GM18519 (cell line): ENCODE measurements around the gene FGFR2.

Experiments
- ATAC-seq: cut with Tn5 transposase; IDR thresholded peaks from one replicate; pipeline ENCODE4 v1.9.1; 2021; ENCODE audit warnings: mild to moderate bottlenecking, moderate library complexity; ENCODE audit not compliant: unreplicated experiment, low FRiP score

FGFR2 gene

DNA sequence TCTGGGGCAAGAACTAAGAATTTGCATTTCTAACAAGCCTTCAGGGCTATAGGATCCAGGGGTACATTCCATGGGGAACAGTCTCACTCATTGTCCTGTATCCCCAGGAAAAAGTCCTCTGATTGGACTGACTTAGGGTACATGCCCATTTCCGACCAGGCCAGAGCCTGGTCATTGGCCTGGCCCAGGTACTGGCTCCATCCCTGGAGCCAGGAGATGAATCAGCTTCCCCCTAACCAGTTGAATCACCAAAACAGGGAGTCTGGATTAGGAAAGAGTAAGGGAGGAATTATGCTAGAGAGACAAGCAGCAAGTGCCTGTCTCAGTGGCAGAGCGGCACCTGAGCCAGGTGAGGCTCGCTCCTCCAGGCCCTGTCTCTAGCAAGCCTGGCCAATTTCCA lies 137.5 kb downstream of the FGFR2 start:
- no peak for ATAC-seq

DNA sequence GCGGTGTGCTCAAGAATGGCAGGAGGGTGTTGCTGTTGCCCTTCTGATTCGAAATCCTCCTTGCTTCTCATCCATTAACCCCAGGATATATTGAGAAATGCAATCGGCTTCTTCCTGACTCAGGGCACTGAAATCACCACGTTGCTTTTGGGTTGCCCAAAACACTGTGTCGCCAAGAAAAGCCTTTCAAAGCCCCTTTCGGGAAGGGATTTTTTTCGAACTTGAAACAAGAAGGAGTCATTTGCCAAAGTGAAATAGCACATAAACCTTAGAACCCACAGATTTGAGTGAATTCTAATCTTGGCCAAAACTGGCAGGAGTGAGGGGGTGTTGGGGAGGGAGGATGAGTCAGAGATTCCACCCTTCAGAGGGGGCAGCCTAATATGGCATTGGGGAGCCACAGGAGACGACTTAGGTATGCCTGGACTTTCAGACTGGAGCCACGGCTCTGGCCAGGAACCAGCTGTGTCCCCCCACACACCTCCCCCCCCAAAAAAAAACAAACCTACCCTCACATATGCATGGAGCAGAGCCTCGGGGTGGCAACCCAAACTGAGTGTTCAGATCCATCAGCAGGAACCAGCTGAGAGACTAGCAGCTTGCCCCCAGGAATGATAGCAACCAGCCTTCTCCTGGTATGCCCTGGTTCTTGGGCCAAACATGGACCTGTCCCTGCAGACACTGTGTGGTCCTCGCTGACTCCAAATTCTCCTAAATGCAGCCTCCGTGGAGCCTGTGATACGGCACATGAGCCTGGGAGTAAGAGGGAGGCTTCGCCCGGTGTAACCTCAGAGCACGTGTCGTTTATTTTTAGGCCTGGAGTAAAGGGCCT lies 138.4 kb downstream of the FGFR2 start:
- no peak for ATAC-seq

DNA sequence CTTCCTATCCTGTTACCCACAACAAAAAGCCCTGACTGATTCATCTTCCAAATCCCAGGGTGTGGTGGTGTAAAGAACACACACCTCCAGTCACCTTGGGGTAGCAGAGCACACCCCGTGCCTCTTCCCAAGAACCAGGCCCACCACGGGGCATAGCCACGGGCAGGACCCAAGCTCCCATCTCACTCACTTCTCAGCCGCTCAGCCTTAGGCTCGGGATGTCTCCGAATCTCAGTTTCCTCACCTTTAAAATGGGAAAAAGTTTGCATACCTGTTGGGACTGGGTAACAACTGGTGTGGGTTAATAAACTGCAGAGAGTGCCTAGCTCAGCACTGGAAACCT lies 139.0 kb downstream of the FGFR2 start:
- ATAC-seq = no peak

DNA sequence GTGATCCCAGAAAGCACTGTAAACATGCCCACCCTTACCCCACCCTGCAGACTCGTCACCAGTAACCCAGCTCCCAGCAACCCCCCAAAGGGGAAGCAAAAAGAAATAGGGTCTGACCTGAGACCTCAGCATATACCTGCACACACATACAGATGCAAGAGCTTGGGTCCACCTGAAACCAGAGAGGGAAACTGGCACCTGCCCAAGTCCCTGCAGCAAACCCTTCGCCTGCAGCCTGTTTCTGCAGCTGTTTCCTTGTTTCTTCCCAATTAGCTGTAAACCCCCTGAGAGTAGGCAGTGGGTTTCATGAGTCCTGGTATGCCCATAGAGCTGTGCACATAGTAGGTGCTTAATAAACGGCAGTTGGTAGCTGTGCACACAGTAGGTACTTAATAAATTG lies 140.5 kb downstream of the FGFR2 start:
- no peak for ATAC-seq

DNA sequence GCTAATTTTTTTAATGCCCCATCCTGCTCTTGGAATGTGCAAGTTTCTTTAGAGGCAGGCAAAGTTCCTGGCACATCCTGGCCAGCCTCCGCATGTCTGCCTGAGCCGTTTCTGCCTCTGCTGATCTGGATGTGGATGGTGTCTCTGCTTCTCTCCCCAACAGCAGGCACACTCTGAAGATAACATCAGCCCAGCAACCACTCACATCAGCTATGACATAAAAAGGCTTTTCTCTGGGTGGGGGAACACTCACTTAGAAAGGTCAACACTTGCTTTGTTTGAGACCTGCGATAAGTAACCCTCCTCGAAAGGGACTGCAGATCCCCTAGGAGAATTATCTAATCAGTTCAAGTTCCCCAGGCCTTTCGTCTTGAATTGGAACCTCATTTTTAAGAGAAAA lies 142.9 kb downstream of the FGFR2 start:
- no peak for ATAC-seq

DNA sequence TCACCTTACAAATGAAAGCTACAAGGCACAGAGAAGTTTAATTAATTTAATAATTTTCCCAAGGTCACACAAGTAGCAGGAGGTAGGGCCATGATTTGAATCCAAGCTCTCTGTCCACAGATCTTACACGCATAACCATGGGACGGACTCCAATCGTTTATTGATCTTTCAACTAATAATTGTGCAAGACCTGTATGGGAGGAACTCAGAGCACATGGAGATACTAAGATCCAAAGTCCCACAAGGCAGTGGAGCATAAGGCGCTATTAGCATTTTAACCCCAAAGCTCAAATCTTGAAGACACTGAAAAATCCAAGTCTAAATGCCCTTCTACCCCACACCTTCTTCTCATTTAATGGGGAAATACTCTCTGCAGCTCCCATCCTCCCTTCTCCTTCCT lies 143.5 kb downstream of the FGFR2 start:
- ATAC-seq = no peak

DNA sequence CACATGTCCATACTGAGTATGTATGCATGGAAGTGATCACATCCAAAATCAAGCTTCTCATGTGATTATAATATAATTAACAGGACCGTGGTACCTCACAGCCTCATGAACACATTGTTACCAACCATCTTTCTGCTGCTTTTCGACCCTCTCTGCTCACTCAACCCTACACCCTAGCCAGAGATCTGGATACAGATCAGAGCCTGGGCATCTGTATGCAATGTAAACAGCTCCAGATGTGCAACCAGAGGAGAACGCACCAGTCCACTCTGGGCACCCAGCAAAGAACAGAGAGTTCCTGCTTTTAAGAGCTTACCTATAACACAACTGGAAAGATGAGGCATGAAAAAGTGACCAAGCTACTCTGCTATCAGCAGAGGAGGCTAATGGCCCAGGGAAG lies 145.1 kb downstream of the FGFR2 start:
- ATAC-seq = no peak

DNA sequence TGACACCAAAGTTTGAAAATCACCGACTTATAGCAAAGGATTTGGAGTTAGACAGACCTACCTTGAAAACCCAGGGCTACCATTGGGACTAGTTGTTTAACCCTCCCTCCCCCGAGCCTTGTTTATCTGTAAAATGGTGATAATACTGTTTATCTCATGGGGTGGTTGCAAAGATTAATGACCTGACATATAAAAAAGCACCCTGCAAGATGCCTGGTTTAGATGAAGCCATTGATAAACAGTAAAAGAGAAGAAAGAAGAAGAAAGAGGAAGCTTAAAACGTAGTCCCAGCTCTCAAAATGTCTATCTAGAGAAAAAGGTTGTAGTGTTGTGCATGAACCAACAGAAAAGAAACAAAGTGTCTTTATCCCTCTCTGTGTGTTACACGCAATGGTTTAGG lies 145.7 kb downstream of the FGFR2 start:
- no peak for ATAC-seq

DNA sequence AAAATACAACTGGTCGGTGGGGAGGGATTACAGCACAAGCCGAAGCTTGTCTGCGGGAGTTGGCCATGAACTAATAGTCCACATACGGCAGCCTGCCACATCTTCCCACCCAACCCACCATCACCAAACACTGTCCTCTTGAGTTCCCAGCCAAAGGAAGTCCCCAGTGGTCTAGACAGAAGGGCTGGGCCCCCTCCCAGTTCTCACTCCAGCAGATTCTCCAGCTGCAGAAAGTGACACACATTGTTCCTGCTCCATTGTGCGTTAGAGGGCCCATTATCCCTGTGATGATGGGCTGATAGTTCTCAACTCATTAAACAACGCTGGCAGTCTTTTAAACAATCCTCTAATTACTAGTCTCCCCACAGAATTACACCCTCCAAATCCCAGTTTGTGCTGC lies 148.0 kb downstream of the FGFR2 start:
- no peak for ATAC-seq

DNA sequence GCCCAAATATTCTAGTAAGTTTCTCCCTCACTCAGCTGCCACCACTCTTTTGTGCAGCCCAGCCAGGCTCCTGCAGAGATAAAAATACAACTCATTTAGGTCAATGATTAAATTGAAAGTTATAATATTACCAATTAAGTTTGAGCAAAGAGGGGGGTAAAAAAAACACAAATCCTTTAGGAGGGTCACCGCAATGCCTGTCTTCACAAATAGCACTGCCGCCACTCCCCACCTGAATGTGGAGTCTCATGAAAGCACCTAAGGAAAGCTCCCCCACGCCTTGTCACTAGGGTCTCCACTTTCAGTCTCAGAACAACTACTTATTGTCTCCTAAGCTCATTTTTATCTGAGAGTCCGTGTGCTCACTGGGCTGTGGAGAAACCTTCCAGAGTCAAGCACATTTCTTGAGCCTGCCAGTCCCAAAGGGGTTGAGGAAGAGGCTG lies 148.7 kb downstream of the FGFR2 start:
- ATAC-seq = no peak

DNA sequence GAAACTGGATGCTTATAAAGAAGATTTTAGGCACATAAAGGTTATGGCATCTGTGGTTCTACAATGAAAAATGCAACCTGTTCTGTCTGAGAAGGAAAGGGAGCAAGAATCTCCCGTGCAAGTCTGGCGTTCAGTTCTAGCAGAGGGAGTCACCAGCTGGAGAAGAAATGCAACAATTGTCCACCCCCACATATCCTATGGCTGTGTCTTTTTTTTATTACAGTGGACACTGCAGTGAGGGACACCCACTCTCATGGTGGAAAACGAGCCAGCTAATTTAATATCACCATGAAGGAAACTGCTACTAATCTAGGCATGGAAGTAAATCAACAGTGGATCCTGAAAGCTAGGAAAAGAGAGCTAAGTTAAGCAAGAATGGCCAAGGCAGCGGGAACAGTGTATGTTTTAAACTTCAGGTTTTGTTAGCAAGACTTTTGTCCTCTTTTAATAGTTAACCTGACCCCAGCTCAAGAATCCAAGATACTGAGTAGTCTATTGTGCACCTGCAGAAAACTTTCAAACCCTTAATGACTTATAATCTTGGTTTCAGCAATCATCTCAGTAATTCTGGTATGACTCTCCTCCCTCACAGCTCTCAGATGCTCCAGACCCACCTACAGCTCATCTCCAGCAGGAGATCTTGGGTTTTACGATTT lies 149.3 kb downstream of the FGFR2 start:
- ATAC-seq = no peak

DNA sequence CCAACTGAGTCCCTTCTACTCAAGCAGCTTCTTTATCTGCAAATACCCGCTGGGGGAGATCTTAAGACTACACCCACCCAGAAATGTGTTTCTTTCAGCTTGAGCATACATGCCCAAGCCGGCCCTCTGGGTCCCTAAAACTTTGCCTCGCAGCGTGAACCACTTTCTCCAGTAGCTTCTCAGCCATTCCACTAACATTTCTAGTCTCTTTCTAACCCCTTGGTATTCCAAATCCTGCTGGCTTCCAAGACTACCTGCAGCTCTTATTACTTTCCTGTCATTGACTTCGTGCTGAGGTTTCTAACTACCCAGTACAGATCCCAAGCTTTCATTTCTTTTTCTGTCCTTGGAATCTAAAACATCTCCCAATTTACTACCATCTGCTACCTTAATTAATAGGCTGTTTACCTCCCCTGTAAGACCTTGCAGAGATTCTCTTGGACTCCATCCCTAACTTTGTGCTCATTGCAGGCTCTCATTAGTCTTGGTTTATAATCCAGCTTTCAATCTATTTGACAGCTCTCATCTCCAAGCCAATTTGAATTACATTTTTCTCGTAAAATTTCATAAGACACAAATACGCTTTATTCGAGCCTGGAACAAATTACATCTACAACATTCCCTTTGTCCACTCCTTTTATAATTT lies 153.6 kb downstream of the FGFR2 start:
- no peak for ATAC-seq

DNA sequence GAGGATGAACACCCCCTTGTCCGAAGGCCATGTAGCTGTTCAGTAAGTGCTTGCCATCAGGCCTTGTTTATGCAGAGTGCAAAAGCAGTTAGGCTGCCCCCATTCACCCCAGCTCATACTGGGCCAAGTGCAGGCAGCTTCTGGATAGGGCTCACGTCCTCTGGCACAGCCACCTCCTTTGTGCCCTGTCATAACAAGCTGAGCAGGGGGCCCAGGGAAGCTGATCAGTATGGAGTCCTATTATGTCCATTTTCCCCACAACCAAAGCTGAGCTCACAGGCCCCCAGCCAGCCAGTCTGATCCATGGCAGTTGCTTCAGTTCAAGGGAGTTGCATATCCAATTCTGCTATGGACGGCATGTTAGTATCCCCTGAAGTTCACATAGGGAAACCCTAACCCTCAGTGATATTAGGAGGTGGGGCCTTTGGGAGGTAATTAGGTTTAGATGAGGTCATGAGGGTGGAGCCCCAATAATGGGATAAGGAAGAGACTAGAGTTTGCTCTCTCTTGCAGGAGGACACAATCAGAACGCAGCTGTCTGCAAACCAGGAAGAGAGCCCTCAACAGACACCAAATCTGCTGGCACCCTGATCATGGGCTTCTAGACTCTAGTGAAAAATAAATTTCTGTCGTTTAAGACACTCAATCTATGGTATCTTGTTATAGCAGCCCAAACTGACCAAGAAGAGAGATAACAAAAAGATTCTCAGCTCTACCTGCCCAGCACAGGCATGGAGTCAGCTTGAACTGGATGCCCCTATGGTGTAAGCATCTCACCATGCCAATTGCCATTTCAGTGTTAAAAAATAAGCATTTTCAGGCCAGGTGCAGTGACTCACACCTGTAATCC lies 155.9 kb downstream of the FGFR2 start:
- ATAC-seq = no peak

DNA sequence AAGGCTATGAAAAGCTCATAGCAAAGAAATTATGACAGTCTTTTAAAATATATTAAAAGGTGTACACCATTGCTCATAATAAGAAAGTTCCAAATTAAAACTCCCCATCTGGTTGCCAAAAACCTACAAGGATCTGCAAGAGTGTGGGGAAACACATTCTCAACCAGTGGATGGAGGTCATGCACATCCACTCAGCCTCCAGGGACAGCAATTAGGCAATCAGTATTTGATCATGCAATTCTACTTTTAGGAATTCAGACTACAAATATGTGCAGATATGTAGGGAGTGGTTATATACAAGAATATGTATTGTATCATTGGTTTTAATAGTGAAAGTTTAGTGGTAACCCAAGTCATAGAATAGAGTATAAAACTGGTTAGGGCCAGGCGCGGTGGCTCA lies 157.8 kb downstream of the FGFR2 start:
- ATAC-seq = no peak

DNA sequence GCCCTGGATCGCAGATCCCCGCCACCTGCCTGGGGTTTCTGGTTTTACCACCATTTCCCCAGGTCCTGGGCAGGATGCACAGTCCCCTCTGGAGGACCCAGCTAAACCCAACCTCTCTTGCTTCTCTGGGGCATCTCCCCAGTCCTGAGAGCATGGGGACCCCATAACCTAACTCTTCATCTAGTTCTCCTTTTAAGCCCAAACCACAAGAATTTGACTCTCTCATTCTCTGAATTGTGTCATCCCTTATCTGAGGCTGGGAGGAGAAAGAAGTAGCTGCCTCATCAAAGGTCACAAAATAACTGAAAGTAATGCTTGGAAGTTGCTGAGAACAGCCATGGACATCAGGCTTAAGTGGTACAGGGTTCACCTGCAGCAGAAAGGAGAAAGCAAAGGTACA lies 159.9 kb downstream of the FGFR2 start:
- ATAC-seq = no peak

DNA sequence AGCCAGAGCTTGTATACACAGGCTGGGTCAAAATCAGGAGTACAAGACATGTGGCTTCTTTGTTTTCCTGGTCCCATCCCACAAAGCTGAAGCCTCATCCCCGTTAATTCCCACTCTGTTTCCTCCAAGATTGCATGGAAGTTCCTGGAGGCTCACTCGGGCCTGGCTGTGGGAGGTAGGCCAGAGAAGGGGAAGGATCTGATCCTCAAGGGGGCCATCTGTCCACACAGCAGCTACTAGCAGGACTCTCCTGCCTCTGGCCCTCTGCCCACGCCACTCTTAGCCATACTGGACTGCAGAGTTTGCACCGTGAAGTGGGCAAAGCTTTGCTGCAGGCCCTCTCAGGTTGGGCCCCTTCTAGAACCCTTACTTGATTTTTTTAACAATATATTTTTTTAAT lies 160.6 kb downstream of the FGFR2 start:
- ATAC-seq = no peak

DNA sequence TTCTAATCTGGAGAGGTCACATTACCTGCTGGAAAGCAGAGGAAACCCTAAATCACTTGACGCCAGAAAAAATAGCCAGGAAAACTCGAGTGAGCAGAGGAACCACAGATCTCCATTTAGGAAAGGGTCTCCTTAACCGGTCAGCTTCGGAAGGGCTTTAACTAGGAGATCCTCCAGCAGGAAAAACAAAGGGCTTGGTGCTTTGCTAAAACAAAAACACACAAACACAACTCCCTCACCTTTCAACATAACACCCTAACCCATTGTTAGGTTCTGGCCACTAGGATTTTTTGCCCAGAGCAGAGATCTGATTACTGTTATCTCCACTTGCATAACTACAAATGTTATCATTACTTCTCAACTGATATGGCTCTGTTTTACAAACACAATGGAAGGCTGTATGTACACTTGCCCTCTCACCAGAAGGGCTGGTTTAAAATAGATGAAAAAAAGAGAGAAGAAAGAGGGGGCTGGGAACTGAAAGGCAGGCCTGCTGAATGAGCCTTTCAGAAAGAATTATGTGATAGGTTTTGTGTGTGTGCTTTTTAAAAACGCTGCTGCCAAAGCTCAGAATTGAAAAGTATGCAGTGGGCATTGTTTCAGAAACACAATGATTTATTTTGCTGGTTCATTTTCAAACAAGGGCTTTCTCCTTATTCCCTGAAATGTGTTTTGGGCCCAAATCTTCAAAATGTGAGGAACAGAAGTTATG lies 161.5 kb downstream of the FGFR2 start:
- ATAC-seq = no peak

DNA sequence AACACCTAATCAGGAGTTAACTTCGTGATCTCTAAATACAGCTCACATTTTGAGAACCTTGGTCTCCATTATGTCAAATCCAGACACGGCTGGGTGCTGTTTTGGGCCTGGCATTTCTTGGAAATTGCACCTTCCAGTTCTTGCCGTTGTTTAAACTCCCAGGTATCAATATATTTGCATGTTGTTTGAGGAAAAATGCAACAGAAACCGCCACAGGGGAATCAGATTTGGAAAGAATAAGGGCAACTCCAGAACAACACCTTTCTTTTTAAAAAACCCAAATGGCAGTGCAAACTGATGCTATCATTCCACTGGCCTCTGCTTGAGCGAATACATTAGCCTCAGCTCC lies 162.0 kb downstream of the FGFR2 start:
- ATAC-seq = no peak

DNA sequence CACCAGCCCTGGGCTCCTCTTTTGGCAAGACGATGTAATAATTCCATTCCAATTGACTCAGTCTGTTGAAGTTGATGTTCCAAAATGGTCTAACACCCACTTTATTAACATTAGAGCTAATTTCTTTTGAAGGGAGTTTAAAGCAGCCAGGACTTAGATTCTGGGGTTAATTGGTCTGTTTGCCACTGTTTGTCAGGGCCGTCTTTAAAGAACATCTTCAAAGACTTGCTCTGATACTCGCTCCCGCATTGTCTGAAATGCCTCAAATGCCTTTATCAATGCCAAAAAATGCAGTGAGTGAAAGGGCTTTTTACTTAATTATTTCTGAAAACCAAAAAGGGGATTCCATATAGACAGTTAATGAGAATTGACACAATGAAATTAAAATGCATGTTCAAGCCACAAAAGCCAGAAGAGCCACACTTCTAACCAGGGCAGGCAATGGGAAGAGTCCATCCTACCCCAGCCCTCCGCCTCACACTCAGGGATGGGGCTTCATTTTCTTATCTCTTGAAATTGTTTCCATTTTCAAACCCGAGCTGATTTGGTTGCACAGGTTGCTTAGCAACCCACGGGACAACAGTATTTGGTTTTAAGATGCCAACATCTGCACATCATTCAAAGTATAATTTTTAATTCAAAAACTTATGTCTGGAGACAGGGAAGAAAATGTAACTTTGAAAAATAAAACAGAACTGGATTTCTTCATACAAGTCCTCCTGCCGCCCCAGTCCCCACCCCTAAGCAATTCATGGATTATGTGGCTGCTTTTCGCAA lies 163.0 kb downstream of the FGFR2 start:
- no peak for ATAC-seq

DNA sequence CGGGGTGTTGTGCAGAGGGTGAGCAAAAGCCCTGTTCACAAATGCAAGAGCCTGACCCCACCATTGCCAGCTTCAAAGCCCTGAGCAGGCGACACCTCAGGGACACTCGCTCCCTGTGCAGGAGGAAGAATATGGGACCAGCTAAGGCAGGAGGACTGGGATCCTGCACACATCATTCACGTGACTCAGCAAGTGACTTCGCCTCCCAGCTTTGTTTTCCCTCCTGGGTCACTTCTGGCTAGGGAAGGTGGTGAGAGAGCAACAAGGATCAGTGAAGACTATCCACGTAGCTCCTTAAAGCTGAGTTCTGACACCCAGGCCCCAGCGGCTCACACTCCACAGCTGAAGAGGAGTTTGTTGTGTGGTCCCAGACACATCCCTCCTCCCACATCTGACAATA lies 164.3 kb downstream of the FGFR2 start:
- no peak for ATAC-seq
